ENCODE results near the gene KMT2E.

DNA sequence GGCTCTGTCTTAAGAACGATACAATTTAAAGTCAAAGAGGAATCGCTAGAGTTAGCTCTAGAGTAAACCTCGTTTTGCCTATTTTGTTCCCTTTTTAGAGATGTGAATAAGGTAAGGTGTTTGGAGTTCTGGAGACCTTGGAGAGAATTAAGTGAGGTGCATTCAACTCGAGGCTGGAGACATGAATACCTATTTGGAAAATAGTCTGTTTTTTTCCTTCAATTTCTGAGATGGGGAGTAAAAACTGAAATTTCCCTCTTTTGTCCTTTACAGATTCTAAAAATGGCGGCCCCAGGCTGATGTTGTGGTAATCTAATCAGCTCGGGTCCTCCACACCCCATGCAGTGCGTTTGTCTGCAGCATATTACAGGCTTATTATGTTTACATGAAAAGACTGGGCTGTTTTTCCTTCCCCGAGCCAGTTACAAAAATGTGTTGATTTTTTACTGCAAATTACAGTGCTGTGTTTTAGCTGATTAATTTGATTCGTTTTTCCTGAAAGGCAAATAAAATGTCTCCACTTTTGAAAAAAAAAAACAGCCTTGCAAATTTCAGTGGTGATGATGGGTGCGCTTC is 1.5 kb downstream of the KMT2E start:
- TF ChIP-seq, protein P1, sequence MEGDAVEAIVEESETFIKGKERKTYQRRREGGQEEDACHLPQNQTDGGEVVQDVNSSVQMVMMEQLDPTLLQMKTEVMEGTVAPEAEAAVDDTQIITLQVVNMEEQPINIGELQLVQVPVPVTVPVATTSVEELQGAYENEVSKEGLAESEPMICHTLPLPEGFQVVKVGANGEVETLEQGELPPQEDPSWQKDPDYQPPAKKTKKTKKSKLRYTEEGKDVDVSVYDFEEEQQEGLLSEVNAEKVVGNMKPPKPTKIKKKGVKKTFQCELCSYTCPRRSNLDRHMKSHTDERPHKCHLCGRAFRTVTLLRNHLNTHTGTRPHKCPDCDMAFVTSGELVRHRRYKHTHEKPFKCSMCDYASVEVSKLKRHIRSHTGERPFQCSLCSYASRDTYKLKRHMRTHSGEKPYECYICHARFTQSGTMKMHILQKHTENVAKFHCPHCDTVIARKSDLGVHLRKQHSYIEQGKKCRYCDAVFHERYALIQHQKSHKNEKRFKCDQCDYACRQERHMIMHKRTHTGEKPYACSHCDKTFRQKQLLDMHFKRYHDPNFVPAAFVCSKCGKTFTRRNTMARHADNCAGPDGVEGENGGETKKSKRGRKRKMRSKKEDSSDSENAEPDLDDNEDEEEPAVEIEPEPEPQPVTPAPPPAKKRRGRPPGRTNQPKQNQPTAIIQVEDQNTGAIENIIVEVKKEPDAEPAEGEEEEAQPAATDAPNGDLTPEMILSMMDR (IDR thresholded peaks at IDR 0.05): no peak
- no peak for TF ChIP-seq POLR2A (IDR thresholded peaks at IDR 0.05)

Data from prostate gland (tissue), 2 donors.